ENCODE measurements around the gene PRSS50.
"Not testable (repeated sequence)": the region's sequence is repeated elsewhere in the genome, so short reads cannot be mapped to it uniquely, and the experiment has no call there.

The PRSS50 gene

DNA sequence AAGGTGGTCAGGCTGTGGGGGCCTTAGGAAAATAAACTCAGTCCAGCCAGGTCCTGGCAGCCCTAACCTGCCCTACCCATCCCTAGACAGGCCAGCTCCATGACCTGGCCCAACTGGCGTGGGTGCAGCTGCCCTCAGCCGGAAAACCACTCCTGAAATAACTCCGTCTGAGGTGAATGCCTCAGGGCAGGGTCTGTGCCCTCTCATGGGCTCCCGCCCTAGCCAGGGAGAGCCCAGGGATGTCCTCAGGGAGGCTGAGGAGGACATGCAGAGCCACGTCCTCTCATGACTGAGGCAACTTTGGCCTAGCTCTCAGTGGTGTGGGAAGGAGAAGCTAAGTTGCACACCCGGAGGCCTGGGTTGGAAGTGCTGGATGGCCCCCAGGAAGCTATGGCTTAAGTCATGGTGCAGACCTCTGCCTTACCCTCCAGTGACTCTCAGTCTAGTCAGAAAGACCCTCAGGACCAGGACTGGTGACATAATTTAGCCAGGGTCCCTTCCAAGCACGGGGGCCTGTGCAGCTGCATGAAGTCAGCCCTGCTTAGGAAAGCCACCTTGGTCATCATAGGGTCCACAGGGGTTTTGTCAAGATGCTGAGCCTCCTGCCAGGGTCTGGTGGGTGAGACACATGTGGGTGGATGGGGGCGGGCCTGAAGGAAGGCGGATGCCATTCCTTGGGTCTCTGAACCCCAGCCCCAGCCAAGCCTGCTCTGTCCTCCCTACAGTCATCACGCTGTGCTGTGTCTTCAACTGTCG lies 9.1 kb downstream of the PRSS50 start:
- DNase-seq, result peak; percentile 8

DNA sequence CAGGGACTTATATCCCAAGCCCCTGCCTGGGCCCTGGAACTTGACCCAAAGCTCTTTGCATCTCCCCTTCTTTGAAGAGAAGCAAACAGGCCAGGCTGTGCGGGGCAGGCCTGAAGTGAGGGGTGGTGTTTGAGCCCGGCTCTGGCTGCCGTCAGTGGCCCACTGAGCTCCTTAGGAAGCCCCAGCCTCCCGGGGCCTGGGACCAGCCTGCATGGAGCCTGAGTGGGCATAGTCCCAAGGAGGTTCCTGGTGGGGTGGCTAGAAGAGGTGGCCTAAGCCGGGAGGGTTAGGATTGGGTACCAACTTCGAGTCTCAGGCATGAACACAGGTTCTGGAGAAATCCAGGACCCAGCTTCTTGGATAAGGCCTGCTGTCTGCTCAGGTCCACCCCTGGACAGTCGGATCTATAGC lies 10.1 kb downstream of the PRSS50 start:
- no peak for DNase-seq

DNA sequence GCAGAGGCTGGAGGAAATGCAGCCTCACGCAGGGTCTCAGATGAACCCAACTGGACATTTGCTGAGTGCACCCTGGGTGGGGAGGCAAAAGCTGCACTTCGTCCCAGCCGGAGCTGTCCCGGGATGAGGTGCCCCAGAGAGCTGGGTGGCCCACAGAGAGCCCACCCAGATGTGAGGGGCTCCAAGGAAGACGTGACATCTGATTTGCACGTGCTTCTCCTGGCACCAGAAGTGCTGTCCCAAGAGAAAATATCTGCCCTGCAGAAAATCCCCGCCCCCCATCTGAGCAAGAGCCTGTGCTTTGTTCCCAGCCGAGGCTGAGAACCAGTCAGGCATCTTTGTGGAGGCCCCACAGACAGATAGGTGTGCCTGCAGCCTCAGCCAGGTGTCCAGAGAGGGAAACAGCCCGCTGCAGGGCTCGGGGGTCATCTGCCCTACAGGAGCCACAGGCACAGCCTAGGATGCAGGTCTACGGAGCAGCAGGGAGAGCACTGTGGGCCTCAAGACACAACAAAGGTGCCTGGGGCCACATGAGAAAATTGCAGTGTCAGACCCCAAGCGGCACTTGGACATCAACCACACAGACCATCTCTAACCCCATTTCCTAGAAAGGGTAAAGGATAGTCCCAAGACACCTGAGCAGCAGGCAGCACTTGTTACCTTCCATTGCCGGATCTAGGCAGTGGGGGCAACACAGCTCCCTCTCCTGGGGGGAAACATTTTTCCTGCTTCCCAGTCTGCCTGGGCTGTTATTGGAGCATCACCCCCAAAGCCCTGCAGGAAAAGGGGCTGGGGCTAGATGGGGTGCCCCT lies 10.7 kb downstream of the PRSS50 start:
- no peak for DNase-seq

DNA sequence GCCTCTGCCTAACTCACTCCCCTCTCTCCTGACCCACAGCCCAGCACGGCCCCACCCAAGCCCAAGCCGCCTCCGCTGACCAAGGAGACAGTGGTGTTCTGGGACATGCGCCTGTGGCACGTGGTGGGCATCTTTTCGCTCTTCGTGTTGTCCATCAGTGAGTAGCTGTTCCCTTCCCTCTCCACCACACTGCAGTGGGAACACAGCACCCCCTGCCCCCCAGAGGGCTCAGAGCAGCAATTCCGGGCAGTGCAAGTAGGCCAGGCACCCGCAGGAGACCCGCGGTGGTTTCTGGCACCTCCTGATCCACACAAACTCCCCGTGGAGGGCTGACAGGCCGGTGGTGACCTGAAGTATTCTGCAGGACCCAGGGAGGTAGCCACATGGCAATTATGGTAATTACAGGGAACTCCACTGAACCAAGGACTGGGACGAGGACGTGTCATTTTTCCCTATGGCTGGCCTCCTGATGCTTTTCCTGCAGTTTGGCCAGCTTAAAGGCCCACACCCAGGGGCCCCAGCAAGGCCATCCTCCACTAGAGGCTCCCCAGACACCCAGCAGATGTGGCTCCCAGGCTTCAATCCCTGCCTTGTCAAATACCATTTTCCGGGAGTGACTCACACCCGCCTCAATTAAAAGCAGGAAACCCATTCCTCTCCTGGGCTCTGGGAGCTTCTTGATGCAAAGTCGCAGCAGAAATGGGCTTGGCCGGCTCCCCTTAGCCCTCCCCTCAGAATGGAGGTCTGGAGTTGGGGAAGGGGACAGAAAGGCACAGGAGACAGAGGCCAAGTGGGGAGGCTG lies 11.7 kb downstream of the PRSS50 start:
- DNase-seq, result peak; percentile 10

DNA sequence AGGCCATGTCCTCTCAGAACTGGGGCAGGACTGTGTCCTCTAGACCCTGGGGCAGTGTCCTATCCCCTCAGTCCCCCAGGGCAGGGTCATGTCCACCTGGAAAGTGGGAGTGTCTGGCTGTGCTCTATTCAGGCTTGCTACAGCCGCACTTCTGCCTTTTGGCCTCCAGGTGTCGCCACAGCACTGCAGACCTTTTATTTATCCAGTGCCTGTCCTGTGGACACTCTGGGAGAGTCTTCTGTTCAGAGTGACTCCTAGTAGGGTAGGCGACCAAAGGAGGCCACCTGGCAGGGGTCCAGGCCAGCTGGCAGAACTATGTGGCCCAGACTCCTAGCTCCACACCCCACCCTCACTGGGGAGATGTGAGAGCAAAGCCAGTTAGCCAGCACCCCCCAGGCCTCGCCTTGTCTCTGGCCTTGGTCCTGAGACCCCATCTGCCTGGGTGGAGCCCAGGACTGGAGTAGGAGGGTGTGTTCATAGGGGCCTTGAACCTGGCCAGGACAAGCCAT lies 12.6 kb downstream of the PRSS50 start:
- DNase-seq, result peak; percentile 67

- DNase-seq, result not testable (repeated sequence)
These were observed 13.3 kb downstream of the PRSS50 start for GRCh38 chr3:46704346-46704745.

DNA sequence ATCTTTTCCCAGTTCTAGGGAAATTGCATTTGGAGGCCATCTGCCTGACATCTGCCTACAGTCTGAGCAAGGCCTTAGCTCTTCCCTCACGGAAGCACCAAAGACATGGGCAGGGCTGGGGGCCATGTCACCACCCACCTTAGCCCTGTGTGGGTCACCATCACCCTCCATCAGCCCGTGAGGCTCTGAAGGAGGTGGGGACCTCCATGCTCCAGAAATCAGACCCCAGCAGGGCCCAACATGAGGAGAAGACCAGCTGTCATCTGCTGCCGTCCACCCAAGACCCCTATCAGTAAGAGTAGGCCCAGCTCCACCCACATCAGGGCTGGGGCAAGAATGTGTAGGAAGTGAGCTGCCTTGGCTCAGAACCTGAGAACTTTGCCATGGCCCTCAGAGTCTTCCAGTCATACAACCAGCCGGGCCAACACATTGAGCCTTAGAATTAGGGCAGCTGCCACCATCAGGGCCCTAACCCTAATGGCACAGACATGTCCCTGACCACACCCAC lies 14.6 kb downstream of the PRSS50 start:
- no peak for DNase-seq

- DNase-seq, result no peak
These were observed 15.2 kb downstream of the PRSS50 start for GRCh38 chr3:46702246-46703012.

- no peak for DNase-seq
These were observed 16.3 kb downstream of the PRSS50 start, which contains the start of gene TMIE for GRCh38 chr3:46701181-46701939. Gene TMIE, plus strand, starts transcription at chr3:46701392. Its CDS starts 96 bp downstream, at chr3:46701488.

DNA sequence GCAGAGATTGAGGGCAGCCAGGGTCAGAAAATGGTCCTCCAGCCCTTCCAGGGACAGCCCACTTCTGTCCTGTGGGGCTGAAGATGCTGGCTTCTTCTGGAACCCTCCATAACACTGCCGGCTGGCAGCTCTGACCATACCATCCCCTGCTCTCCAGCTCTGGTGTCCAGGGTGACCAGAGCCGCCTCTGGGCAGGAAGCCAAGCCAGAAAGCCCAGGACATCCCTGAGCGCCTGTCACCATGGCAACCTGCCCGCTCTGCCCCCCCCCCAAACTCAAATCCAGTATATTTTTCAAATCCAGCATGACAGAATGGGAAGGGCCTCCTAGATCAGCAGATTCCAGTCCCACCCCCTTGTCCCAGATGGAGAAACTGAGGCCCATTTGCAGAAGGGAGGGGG lies 16.9 kb downstream of the PRSS50 start:
- DNase-seq, result no peak

GRCh38 chr3:46699676-46700523 lies 17.8 kb downstream of the PRSS50 start:
- no peak for DNase-seq

GRCh38 chr3:46695962-46696894 lies 21.4 kb downstream of the PRSS50 start:
- no peak for DNase-seq

GRCh38 chr3:46695177-46695961 lies 22.3 kb downstream of the PRSS50 start:
- peak; percentile 46 for DNase-seq

DNA sequence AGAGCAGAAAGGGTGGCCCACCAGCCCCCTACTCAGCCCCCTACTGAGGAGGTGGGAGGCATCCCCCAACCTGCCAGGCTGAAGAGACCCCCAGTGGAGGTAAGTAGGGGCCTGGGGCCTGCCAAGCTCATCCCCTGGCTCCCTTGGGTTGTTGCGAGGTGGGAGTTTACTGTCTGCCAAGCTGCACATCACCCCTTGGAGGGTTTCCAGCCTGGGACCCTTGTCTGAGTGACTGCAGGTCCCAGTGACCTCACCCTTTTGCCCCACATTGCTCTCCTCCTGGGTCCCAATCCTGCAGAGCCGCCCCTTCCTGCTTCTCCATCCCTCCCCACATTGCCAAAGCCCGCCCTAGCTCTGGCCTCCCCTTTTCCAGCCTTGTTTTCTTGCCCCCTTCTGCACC lies 23.1 kb downstream of the PRSS50 start:
- no peak for DNase-seq

GRCh38 chr3:46693892-46694226 lies 23.8 kb downstream of the PRSS50 start:
- DNase-seq, result peak; percentile 61

GRCh38 chr3:46693038-46693891 lies 24.4 kb downstream of the PRSS50 start, which contains the start of gene ALS2CL:
Gene ALS2CL, minus strand, starts transcription at chr3:46693679. Its CDS starts 4,239 bp downstream, at chr3:46689440.
- peak; percentile 68 for DNase-seq

- DNase-seq, result no peak
These were observed 25.1 kb downstream of the PRSS50 start for GRCh38 chr3:46692566-46692990.

Data from activated CD8-positive, alpha-beta memory T cell treated with anti-CD3 and anti-CD28 coated beads, Interleukin-2, amount 50 U/mL, for 4 hours (primary cell).